ENCODE measurements around the gene NSD2.

Gene NSD2

DNA sequence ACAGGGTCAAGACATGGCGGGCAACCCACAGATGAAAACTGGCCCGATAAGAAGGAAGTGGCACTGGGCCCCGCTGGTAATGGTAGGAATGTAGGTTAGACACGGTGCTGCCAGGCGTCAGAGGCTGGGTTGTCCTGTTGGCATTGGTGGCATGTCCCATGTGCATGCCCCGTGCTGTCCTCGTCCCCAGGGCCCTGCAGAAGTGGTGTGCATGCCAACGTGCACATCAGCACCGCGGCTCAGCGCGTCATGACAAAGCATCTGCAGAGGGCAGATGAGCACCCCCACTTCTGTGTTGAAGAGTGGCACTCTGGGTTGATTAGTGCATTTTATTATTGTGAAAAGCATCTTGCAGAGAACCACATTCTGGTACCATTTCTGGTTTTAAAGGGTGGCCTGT is 102.0 kb downstream of the NSD2 start:
- no peak for DNase-seq

DNA sequence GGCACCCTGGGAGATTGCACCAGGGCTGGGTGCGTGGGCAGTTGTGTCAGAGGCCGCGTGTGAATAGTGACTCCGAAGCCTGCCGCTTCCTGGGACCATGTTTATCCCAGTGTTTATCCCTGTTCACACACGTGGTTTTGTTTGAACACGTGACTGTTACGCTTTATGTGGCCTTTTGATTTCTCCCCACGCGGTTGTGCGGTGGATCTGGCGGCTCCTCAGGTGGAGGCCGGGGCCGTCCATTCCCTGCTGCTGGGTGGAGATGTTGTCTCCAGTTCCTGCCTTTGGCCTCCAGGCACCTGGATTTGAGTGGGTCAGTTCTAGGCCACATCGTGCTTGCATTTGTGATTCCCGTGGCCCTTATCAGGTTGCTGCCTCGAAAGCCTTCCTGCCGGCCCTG is 102.5 kb downstream of the NSD2 start:
- no peak for DNase-seq

DNA sequence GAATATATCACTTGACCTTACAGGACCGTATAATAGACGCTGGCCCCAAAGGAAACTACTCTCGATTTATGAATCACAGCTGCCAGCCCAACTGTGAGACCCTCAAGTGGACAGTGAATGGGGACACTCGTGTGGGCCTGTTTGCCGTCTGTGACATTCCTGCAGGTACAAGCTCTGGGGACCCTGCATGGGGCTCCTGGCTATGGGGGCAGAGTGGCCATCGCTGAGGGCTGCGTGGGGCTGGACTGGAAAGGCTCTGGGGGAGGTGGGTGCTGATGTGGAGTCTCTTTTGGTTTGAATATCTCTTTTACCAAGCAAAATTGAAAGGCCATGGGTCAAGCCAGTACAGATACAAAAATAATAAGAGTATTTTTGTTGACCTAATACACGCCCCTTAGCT is 103.6 kb downstream of the NSD2 start:
- DNase-seq, result no peak

DNA sequence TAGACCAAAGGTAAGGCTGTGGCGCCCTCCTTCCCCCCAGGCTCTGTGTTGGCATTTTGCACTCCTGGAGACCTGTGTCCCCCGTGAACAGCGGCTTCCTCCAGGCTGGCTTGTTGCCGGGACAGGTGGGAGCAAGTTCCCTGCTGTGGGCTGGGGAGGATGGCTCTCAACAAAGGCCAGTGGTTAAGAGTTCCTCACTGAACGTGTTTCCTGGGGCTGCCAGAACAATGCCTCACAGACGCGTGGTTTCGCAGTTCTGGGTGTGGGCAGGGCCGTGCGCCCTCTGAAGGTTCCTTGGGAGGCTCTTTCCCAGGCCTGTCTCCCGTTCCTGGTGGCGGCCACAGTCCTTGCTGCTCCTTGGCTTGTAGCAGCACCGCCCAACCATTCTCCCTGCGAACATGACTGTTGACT is 104.2 kb downstream of the NSD2 start:
- no peak for DNase-seq

DNA sequence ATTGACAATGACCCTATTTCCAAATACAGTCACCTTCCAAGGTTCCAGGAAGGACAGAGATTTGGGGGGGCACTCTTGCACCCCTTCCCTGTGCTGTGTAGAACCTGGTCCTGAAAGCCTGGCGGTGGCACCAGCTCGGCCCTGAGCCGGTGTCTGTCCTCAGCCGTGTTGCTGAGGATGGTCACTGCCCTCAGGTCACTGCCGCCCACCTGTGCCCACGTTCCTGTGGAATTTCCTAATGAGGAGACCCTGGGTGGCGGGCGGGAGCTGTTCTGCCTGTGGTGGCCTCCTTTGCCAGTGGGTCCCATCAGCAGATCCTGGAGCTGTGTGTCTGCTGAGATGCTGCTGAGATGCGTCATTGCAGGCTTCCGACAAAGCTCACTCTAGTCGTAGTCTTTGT is 104.7 kb downstream of the NSD2 start:
- DNase-seq, result no peak

DNA sequence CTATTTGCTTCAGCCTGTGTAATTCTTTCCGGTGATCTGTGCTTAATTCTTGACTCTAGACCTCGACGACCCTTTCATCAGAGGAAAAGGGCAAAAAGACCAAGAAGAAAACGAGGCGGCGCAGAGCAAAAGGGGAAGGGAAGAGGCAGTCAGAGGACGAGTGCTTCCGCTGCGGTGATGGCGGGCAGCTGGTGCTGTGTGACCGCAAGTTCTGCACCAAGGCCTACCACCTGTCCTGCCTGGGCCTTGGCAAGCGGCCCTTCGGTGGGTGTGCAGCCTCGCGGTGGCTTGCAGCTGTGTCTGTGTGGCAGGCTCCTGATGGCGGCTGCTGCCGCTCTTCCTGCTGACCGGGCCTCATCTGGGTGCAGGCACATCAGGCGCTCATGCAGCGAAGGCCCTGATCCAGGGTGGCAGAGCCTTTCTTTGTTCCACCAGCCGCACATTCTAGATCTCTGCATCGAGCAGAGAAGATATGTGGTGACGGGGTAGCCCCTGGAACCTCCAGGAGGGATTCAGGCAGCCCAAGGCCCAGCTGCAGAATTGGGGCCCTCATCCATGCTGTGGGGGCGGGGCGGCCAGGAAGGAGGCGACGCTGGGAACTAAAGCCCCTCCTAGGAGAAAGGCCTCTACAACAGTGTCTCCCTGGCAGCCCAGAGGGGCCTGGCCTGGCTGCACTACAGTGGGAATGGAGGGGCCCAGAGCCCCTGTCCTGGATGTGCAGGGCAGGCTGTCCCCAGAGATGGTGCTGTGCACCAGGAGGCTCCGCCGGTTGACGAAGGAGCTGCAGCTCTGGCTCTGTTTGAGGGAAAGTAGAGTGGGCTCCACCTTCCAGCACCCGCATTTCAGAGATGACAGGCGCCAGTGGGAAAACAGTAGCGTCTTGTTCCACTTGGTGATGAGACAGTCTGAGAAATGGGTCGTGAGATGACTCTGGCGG is 105.5 kb downstream of the NSD2 start:
- DNase-seq, result no peak

DNA sequence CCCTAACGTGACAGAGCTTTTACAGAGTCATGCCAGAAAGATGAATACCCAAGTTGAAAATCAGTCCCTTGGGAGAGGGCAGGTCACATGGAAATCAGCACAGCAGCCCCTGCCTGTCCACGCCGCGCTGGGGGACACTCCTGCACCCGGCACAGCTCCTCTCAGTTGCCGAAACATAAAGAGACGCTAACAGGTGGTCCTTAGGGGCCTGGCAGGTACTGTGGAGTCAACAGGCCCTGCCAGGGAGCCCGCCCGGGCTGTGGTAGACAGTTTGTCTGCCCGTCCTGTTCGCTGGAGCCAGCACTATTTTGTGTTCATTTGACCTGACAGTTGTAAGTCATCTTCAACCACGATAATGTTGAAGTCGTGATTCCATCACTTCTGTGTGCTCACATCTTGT is 107.0 kb downstream of the NSD2 start:
- DNase-seq, result no peak

DNA sequence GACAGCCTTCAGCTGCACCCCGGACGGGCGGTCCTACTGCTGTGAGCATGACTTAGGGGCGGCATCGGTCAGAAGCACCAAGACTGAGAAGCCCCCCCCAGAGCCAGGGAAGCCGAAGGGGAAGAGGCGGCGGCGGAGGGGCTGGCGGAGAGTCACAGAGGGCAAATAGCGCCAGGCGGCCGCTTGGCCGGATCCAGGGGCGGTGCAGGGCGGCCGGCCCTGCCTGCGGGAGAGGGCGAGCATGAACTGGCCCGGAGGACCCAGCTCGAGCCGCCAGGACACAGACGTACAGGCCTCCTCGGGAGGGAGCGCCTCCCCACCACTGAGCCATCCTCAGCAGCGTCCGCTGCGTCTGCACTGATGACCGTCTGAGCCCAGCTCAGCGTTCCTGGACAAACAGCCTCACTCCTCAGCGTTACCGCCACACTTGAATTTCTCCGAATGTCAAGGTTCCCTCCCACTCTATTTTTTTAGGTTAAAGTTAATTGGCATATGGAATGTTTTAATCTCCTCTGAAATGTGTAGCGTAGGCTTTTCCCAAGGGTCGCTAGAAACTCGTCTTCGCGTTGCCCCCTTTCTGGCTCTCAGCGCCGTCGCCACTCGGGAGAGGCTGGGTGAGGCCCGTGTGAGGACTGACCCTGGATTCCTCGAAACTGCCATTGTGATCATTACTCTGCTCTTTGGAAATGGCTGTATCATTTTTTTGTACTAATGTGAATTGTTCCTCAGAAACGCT is 107.7 kb downstream of the NSD2 start:
- DNase-seq, result no peak

DNA sequence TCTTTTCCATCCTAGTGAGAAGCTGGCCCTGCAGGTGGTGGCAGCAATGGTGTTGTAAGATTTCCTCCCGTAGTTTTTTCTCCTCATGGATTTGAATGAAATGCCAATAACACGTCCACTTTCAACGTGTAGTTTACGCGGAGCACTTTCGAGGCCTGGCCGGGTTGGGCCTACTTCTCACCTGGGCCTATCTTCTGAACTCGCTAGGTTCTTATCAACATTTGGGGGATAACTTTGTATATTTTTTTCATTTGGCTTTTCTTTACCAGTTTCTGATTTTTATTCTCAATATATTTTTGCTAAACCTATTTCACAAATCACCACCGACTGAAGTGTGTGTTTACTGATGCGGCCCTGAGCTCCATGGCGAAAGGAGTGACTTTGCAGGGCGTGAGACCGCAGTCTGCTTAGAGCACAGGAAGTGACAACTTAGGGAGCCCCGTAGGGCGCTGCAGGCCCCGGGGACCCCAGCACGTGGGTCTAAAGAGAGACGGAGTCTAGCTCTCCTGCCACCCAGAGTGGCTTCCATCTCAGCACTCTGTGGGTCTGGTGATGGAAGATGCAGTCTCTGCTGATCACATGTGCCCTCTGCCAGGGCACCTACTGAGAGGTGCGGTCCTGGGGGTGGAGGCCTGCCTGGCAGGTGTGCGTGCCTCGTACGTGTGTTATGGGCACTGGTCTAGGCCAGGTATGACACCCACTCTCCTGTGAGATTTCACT is 108.4 kb downstream of the NSD2 start:
- DNase-seq, result no peak

DNA sequence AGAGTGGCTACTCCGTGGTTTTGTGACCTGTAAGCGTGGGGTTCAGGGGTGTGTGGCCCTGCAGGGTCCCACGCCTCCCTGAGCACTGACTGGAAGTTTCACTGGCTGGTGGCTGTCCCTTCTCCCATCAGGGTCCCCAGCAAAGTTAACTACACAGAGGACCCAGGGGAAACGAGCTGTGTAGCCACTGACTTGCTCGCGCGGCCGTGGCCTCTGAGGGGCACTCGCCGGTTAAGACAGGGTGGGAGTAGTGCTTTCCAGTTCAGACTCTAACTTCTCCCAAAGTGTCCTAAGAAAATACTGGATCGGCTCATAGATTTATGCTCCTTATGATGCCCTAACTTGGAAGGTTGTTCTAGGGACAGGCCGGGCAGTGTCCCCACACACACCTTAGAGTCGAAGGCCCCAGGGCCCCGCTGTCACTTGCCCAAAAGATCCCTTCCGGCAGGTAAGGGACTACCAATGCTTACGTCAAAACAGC is 109.4 kb downstream of the NSD2 start:
- no peak for DNase-seq

DNA sequence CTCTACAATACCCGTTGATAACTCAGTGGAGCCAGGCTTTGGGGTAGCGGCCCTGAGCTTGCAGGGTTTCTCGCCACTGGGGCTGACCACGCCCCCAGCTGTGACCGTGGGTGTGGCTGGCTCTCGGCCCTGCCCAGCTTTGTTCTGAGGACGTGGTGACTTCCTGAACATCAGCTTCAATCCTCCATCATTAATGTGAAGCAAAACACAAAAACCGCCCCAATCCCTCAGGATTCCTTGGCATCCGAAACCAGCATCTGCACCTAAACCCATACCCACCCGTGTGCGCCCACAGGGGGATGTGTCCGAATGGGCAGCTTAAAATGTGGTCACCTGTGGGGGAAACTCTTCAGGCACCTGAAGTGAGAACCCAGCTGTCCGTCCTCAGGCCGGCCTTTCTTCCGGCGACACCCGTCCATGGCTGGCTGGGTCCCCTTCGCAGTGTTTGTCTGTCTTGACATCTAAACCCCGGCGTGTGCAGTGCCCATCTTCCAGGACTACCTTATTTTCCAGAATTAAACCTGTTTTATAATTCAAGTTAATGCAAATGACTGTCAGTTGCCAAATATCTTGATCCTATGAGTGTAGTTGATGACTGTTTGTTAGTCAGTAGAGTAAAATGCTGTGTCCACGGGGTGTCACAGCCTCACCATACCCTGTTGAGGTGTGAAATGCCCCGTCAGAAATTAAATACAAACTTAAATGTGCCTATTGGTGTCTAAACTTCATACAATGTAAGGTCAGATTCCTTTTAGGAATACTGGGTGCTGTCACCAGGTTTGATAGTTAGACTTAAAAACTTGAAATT is 110.3 kb downstream of the NSD2 start:
- DNase-seq, result no peak

DNA sequence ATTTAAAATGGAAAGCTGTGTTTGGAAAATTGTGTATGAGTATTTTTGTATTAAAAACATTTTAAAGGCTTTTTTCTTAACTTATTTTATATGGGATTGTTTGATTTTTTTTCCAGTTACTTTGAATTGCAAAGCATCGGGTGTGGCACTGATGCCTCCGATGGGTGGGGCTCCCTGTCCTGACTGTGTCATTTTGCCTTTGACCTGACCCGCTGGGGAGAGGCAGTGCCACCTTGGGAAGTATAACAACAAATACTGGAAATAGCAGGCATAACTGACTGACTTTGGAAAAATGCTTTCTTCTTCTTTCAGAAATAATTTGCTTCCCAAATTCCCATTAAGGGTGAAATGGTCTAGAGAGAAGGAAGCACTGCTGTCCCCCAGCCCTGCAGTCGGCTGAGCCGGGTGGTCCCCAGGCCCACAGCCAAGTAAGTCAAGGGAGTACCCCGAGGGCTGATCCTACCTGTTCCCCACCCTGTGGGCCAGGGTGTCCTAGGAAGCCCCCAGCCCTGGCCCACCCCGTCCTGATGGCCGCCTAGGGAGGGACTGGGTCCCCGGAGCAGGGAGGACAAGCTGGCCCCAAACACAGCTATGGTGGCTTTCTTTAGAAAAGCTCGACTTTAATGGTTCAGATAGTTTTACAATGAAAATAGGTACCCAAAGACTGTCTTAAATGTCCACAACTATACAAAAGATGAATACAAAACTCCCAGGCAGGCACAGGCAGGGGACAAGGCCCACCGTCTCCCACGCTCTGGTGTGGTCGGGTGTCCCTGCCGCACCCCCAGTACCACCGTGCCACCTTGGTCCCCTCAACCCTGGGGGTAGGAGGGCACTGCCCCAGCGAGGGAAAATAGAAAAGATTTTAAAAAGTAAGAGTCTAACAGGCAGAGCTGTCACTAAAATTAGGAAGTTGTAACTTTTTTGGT is 111.2 kb downstream of the NSD2 start:
- DNase-seq, result no peak

DNA sequence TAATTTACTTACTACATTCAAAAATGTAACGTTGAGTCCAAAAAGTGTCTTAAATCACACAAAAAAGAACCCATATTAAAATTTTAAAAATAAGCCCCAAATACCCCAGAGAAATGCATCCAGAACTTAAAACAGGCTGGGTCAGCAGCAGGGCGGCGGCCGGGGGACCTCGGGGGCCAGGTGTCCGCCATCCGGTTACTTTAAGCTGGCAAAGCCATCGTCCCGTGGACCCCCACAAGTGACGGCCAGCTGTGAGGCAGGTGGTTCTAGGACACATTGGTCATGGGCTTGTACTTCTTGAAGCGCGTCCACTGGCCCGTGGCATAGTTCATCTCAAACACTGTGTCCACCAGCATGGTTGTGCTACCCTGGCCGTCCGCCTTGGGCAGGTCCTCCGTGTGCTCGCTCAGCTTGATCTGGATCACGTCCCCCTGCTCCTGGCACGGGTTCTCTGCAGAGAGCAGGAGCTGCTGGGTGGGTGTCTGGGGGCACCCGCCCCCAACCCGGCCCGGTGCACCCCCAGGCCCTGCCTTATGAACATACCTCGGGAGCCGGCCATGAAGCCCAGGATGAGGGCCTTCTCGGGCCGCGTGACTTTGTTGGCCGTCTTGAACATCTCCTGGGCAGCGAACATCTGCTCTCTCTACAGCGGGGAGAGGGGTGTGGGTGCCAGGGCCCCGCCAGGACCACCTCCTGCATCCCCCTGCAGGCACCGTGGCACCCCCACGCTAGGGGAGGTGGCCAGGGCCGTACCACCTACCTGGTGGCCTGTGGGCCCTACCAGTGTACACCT is 112.1 kb downstream of the NSD2 start:
- DNase-seq, result no peak

DNA sequence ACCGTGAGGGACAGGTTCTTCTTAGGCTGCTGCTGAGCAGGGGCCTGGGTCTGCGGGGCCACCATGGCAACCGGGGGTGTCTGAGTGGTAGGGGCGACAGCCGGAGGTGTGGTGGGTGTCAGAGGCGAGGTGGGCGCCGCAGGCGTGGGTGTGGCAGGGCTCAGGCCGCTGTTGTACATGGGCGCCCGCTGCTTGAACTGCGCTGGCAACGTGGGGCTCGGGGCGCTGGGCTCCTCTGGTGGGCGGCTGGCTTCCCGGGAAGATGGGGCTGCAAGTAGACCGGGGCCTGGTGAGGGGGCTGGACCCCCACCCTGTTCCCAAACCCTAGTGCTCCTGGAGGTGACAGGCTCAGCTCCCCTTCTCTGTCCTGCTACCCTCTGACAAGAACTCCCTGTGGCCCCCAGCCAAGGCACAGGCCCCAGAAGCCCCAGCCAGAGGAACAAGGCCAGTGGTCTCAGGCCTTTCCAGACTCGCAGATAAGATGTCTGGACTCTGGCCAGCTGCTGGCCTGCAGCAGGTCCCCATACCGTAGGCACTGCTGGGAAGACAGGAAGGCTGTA is 112.7 kb downstream of the NSD2 start:
- DNase-seq, result no peak

DNA sequence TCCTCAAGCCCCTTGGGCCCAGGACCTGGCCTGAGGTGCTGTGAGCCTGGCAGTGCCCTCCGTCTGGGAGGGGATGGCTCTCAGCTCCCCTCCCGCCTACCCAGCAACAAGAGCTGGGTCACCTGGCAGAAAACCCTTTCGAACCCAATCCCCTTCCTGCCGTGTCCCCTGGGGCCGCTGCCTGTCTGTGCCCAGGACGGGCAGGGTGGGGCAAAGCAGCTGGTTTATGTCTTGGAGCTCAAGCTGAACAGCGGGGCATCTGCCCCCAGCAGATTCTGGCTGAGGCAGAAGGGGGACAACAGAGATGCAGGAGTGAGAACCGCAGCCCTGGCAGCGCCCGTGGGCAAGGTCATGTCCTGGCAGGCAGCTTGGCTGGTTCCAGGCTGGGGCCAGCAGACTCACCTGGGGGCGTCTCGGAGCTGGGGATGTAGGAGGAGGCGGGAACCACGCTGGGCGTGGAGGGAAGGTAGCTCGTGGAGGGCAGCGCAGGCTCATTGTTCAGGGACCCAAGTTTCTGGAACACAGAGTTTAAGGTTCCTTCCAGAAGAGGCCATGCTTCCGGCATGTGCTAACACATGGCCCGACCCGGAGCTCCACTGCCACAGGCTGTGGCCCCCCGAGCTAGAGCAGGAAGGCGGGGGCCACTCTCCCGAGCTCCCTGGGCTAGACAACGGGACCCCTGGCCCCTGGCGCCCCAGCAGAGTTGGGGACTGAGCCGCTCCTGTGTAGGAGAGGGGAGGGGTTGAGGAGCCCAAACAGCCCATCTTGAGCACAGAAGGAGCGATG is 113.4 kb downstream of the NSD2 start:
- DNase-seq, result no peak

DNA sequence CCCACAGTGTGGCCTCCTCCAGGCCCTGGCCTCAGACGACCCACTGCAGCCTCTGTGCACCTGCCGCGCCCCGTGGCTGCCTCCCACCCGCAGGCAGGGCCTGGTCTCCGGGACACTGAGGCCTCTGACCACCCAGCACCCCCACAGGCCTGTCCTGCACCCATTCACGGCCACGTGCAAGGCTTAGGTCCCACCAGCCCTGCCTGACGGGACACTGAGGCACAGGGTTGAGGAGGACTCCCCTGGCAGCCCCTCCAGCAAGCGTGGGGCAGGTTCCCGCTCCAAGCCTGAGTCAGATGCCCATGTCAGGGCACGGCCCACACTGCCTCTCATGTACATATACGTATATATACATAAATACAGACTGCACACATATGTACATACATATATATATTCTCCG is 114.1 kb downstream of the NSD2 start:
- no peak for DNase-seq

DNA sequence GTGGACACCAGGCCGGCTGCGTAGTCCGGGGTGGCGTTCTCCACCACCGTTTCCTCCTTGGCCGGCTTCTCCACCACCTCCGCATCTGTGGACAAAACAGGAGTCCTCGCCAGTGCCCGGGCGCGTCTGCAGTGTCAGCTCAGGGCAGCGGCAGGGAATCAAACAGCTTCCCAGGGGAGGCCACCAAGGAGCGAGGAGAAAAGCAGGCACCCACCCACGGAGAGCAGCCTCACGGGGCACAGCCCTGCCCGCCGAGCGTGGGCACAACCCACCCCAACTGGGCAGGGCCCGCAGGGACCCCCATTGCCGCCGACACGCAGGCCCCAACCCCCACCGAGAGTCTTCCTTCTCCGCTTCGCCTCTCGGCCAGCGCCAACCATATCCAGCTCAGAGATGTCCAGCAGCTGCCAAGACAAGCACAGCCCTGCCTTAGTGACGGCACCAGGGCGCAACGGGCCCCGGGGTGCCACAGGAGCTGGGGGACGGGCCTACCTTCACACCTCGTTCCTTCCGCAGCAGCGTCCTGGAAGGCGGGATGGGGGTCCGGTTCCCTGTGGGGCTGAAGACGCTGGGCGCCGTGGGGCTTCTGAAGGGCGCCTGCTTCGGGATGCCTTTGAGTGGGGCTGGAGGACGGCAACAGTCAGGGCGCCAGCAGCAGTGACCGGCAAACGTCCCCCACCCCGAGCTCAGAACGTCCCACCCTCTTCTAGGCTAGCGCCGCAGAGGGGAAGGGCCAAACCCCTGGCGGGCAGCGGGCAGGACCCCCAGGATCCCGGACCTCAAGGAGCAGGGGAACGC is 114.8 kb downstream of the NSD2 start:
- DNase-seq, result no peak

DNA sequence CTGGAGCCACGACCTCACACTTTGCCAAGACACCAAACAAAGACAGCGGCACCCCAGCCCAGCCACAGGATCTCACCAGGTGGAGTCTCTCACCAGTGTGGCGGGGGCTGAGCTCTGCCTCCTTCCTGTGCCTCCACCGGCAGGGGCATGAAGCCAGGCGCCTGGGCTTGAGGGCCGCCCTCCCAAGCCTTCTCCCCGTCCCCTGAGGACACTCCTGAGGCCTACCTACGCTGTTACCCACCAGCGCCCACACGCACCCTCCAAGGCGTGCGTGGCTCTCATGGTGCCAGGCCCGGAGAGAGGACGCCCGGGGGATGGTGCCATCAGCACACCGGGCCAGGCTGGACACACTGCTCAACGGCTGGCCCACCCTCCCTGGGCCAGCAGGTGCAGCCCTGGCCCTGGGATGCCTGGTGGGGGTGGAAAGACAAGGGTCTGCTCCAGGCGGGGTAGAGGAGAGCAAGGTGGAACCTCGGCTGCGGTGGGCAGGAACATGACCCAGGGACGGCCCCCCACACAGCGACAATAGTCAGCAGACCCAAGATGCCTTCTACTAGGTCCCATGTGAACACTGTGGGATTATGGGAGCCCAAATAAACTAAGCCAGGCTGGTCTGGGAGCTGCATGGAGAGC is 115.5 kb downstream of the NSD2 start:
- DNase-seq, result no peak

Measured in cerebellar nuclear complex (tissue), 1 donor.